OCI-LY3 (cell line): Measurements from ENCODE around the gene MAPKAP1.

Experiments used
- CTCF ChIP-seq: fragments of 200-600, 300-600 bp; sonication (generic); IDR thresholded peaks from 2 replicates; pipeline ENCODE4 v1.5.1; 2014; ENCODE audit warnings: antibody characterized with exemption, low read length, low read depth
- EZH2phosphoT487 ChIP-seq: fragments of 200-600 bp; shearing (Covaris generic); IDR thresholded peaks from 2 replicates; pipeline ENCODE4 v1.6.1; 2018; ENCODE audit warnings: antibody characterized with exemption, mixed run types, low read depth

- no peak for TF ChIP-seq CTCF
- TF ChIP-seq EZH2phosphoT487: no peak
Measured at GRCh38 chr9:125523681-125524080, 183.3 kb downstream of the MAPKAP1 start.
